HUES64 (cell line): ENCODE data around the gene TMEM63B.
"Not testable (repeated sequence)": the region's sequence is repeated elsewhere in the genome, so short reads cannot be mapped to it uniquely, and the experiment has no call there.

Experiments used
- H3K27ac ChIP-seq: 2 replicates; pipeline ENCODE4 v1.7.0; 2013; ENCODE audit warnings: low read depth, low read length, inconsistent platforms
- H3K27me3 ChIP-seq: 2 replicates; pipeline ENCODE4 v1.6.1; 2013; ENCODE audit warnings: mild to moderate bottlenecking, low read length; ENCODE audit not compliant: insufficient read depth
- H3K36me3 ChIP-seq: 2 replicates; pipeline ENCODE4 v1.6.1; 2013; ENCODE audit warnings: mild to moderate bottlenecking, low read length; ENCODE audit not compliant: insufficient read depth
- H3K4me1 ChIP-seq: 2 replicates; pipeline ENCODE4 v1.6.1; 2013; ENCODE audit warnings: mild to moderate bottlenecking, low read length, moderate library complexity; ENCODE audit not compliant: insufficient read depth
- H3K4me3 ChIP-seq: 2 replicates; pipeline ENCODE4 v1.5.1; 2013; ENCODE audit warnings: mild to moderate bottlenecking, low read length, moderate library complexity
- H3K9ac ChIP-seq: 2 replicates; pipeline ENCODE4 v1.6.1; 2013; ENCODE audit warnings: mild to moderate bottlenecking, low read depth, low read length
- H3K9me3 ChIP-seq: 2 replicates; pipeline ENCODE4 v1.6.1; 2013; ENCODE audit warnings: low read depth, low read length; ENCODE audit not compliant: insufficient read depth
- WGBS: fragments of 150-250, 120-280 bp; methylation state at CpG from one replicate; pipeline ENCODE4 v1.1.7; 2013; ENCODE audit warnings: missing lambda C conversion rate; 5-methylcytosine and 5-hydroxymethylcytosine counted together

TMEM63B gene

DNA sequence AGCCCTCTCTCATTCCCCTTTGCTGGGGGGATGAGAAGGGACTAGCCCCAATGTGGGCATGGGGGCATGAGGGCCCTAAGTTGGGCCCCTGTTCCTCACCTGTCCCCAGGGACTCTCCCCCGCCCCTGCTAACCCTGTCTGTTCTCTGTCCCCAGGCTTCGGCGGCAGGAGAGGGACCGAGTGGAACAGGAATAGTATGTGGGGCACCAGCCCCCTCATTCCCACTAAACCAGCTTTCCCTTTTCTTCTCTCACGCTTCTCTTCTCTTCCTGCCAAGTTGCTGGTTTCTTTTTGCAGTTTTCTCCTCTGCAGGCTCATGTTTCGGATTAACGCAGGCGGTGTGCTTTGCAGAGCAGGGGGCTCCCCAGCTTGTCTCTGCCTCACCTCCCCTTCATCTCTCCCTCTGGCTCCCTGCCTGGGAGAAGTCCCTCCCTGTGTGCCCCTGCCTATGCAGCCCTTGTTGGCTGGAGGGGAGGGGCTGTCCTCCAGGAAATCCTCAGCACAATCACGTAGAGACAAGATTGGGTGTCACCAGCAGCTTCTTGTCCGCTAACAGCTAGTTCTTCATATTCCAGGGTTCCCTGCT is 7.9 kb downstream of the TMEM63B start:
- no peak overlapping the region for H3K4me3 ChIP-seq
- H3K27me3 ChIP-seq: no peaks in the 10 kb centered on the region
- H3K27ac ChIP-seq: no peak overlapping the region
- H3K9ac ChIP-seq: no peak overlapping the region
- peaks cover 20% of the 10 kb centered on the region for H3K4me1 ChIP-seq
- no peaks in the 10 kb centered on the region for H3K9me3 ChIP-seq
- WGBS: 93% methylated on average over 10 of the region's 10 CpGs
- peaks cover 22% of the 10 kb centered on the region for H3K36me3 ChIP-seq

DNA sequence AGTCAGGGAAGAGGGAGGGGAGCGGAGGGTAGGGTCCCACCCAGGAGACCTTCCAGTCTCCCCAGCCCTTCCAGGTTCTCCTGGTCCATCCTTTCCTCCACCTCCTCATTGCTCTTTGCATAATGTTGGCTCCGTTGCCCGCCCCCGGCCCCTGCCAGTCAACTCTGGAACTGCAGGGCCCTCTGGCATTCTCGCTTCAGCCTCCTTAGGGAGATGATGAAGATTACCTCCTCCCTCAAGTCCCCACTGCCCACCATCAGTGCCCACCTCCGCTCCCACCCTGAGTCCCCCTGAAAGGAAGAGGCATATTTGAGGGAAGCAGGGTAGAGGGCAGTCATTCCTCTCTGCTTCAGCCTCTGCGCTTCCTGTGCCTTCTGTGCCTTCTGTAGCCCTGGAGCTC is 8.5 kb downstream of the TMEM63B start:
- H3K27me3 ChIP-seq: no peaks in the 10 kb centered on the region
- H3K9me3 ChIP-seq: no peaks in the 10 kb centered on the region
- no peak overlapping the region for H3K27ac ChIP-seq
- 86% methylated on average over 6 of the region's 7 CpGs for WGBS
- H3K4me1 ChIP-seq: peaks cover 20% of the 10 kb centered on the region
- H3K4me3 ChIP-seq: no peak overlapping the region
- no peak overlapping the region for H3K9ac ChIP-seq
- peaks cover 28% of the 10 kb centered on the region for H3K36me3 ChIP-seq

DNA sequence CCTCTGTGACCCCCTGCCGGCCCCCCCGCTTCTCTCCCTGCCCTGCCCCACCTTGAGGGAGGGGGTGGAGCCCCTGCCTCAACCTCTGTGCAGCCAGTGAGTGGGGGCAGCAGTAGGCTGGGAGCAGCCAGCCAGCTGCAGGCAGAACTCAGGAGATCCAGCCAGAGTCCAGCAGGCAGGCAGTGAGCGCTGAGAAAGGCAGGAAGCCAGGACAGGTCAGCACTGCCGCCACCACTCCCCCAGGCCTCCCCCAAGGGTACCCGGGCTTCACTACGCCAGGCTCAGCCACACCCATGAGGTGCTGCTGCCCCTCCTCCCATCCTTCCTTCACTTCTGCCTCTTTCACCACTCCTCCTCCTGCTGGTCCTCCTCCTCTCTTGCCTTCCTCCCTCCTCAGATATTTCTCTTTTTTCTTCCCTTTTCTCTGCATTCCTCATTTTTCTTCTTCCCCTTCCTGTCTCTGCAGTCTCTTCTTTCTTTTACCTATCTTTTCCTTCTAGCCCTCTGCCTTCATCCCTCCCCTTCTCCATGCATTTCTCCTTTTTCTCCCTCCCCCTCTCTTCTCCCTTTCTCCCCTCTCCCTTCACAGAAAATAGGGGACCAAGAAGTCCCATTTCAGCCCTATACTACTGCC is 11.5 kb downstream of the TMEM63B start:
- H3K4me1 ChIP-seq: peaks cover 7% of the 10 kb centered on the region
- 46% methylated on average over 4 of the region's 6 CpGs for WGBS
- H3K9me3 ChIP-seq: no peaks in the 10 kb centered on the region
- H3K4me3 ChIP-seq: no peak overlapping the region
- H3K36me3 ChIP-seq: peaks cover 44% of the 10 kb centered on the region
- no peak overlapping the region for H3K9ac ChIP-seq
- H3K27ac ChIP-seq: no peak overlapping the region
- H3K27me3 ChIP-seq: no peaks in the 10 kb centered on the region

GRCh38 chr6:44139351-44139743 is 12.0 kb downstream of the TMEM63B start:
- 96% methylated on average over 9 of the region's 10 CpGs for WGBS
- Histone ChIP-seq H3K27me3 (no peaks in the 10 kb centered on the region), H3K9me3 (no peaks in the 10 kb centered on the region), H3K27ac (no peak overlapping the region), H3K4me1 (peaks cover 2% of the 10 kb centered on the region; the same call in 1 of the 2 replicates), H3K36me3 (peaks cover 46% of the 10 kb centered on the region), H3K9ac (no peak overlapping the region), H3K4me3 (no peak overlapping the region)

DNA sequence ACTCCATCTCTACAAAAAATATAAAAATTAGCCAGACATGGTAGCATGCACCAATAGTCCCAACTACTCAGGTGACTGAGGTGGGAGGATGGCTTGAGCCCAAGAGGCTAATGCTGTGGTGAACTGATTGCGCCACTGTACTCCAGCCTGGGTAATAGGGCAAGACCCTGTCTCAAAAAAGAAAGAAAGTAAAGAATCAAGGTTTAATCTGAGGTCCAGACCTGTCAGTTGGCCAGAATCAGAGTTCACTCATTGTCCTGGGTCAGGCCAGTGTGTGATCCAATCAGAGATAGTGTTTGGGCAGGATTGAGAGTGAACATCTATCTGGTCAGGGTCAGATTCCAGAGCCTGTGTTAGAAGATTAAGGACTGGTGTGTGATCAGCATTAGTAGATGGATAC is 15.5 kb downstream of the TMEM63B start:
- H3K27me3 ChIP-seq: no peaks in the 10 kb centered on the region
- WGBS: 91% methylated on average over 1 of the region's 1 CpG
- no peaks in the 10 kb centered on the region for H3K4me1 ChIP-seq
- H3K27ac ChIP-seq: no peak overlapping the region
- no peak overlapping the region for H3K4me3 ChIP-seq
- peaks cover 59% of the 10 kb centered on the region for H3K36me3 ChIP-seq
- H3K9ac ChIP-seq: no peak overlapping the region
- H3K9me3 ChIP-seq: no peaks in the 10 kb centered on the region

DNA sequence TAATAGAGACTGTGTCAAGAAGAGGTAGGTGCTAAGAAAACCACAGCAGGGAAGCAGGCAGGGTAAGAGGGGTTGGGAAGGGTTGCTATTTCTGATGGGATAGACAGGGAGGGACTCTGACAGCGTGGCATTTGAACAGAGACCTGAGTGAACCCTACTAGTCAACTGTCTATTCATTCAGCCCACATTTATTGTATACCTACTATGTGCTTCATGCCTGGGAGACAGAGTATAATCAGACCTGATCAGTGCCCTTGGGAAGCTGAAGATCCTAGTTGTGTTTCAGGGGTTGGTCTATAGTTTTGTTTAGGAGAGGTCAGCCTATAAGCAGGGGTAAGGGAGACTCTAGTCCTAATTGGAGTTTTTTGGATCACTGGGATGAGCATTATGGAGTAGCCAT is 16.4 kb downstream of the TMEM63B start:
- Histone ChIP-seq H3K4me1 (no peaks in the 10 kb centered on the region), H3K27me3 (no peaks in the 10 kb centered on the region), H3K9ac (no peak overlapping the region), H3K4me3 (no peak overlapping the region), H3K27ac (no peak overlapping the region), H3K36me3 (peaks cover 67% of the 10 kb centered on the region), H3K9me3 (no peaks in the 10 kb centered on the region)
- WGBS: 90% methylated on average over 1 of the region's 1 CpG

GRCh38 chr6:44144536-44144935 is 17.2 kb downstream of the TMEM63B start:
- not testable (repeated sequence) for H3K9me3 ChIP-seq, H3K9ac ChIP-seq, H3K27ac ChIP-seq, H3K4me1 ChIP-seq, H3K27me3 ChIP-seq, H3K4me3 ChIP-seq
- H3K36me3 ChIP-seq: peaks cover 71% of the 10 kb centered on the region
- 83% methylated on average over 3 of the region's 3 CpGs for WGBS

- Histone ChIP-seq H3K27ac (no peak overlapping the region), H3K27me3 (no peaks in the 10 kb centered on the region), H3K9me3 (no peaks in the 10 kb centered on the region), H3K9ac (no peak overlapping the region), H3K4me3 (no peak overlapping the region), H3K36me3 (peaks cover 68% of the 10 kb centered on the region), H3K4me1 (no peaks in the 10 kb centered on the region)
These were observed 18.5 kb downstream of the TMEM63B start for GRCh38 chr6:44145839-44146238.

GRCh38 chr6:44146685-44147084 is 19.3 kb downstream of the TMEM63B start:
- H3K4me3 ChIP-seq: no peak overlapping the region
- no peaks in the 10 kb centered on the region for H3K27me3 ChIP-seq
- WGBS: 93% methylated on average over 10 of the region's 10 CpGs
- H3K4me1 ChIP-seq: no peaks in the 10 kb centered on the region
- no peaks in the 10 kb centered on the region for H3K9me3 ChIP-seq
- peaks cover 59% of the 10 kb centered on the region for H3K36me3 ChIP-seq
- H3K9ac ChIP-seq: no peak overlapping the region
- H3K27ac ChIP-seq: no peak overlapping the region

DNA sequence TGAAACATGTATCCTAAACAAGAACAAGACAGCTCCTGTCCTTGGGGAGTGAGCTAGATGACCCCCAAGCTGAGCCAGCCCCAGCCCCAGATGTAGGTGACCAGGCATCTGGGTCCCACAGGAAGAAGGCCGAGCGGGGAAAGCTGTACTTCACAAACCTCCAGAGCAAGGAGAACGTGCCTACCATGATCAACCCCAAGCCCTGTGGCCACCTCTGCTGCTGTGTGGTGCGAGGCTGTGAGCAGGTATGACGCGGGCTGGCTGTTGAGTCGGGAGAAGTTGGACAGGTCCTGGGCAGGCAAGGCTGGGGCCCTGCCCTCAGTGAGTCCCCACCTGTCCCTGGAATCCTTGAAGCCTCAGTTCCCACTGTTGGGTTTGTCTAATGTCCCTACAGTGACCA is 19.9 kb downstream of the TMEM63B start:
- H3K4me1 ChIP-seq: no peaks in the 10 kb centered on the region
- WGBS: 97% methylated on average over 7 of the region's 7 CpGs
- H3K9me3 ChIP-seq: no peaks in the 10 kb centered on the region
- no peak overlapping the region for H3K9ac ChIP-seq
- no peaks in the 10 kb centered on the region for H3K27me3 ChIP-seq
- H3K27ac ChIP-seq: no peak overlapping the region
- H3K36me3 ChIP-seq: peaks cover 59% of the 10 kb centered on the region
- no peak overlapping the region for H3K4me3 ChIP-seq

GRCh38 chr6:44148306-44148705 is 21.0 kb downstream of the TMEM63B start:
- Histone ChIP-seq H3K4me3 (no peak overlapping the region), H3K9ac (no peak overlapping the region), H3K27me3 (no peaks in the 10 kb centered on the region), H3K27ac (no peak overlapping the region), H3K4me1 (no peaks in the 10 kb centered on the region), H3K9me3 (no peaks in the 10 kb centered on the region), H3K36me3 (peaks cover 54% of the 10 kb centered on the region)
- WGBS: 92% methylated on average over 9 of the region's 9 CpGs
